Kidney (tissue), 14 donors: ENCODE results near the gene VPS9D1. TPM values are rescaled to one million over a fixed set of nuclear protein-coding genes. Genes with fewer than 3 reads are reported as not detected.
A peak's percentile ranks its signal among the peaks of the same experiment; 100 is the strongest.

ENCODE experiments used
- DNase-seq, 5 donors: peaks; one replicate each; pipeline ENCODE4 v3.0.0-alpha.2; 2013 to 2020
- FAIRE-seq: peaks from 2 replicates; lab custom pipeline; 2012; peaks lifted over from hg19 to GRCh38; lab: Jason Lieb, UNC
- H3K27ac ChIP-seq, 2 donors: one replicate each; pipeline ENCODE4 v1.7.0; 2013; ENCODE audit warnings: low read depth in 2 of 2, low read length in 2 of 2, inconsistent platforms in 1 of 2
- H3K27me3 ChIP-seq: one replicate; pipeline ENCODE4 v1.7.1; 2013; ENCODE audit warnings: low read length, inconsistent platforms; ENCODE audit not compliant: control insufficient read depth, insufficient read depth
- H3K36me3 ChIP-seq, 3 donors: one replicate each; pipeline versions ENCODE4 v1.7.0 to v1.7.1; 2013; ENCODE audit warnings: low read length in 3 of 3, control low read depth in 1 of 3, inconsistent platforms in 1 of 3; ENCODE audit not compliant: insufficient read depth in 3 of 3, control insufficient read depth in 2 of 3
- H3K4me1 ChIP-seq, 3 donors: one replicate each; pipeline versions ENCODE4 v1.7.0 to v1.7.1; 2013; ENCODE audit warnings: low read length in 3 of 3, inconsistent platforms in 1 of 3, low read depth in 1 of 3; ENCODE audit not compliant: control insufficient read depth in 2 of 3, insufficient read depth in 2 of 3
- H3K4me3 ChIP-seq, 3 donors: one replicate each; pipeline versions ENCODE4 v1.7.0 to v1.8.1; 2013; ENCODE audit warnings: low read length in 3 of 3, control low read depth in 1 of 3, inconsistent platforms in 1 of 3
- H3K9ac ChIP-seq, 3 donors: one replicate each; pipeline versions ENCODE4 v1.7.0 to v1.7.1; 2013; ENCODE audit warnings: low read length in 3 of 3, control low read depth in 1 of 3, inconsistent platforms in 1 of 3
- H3K9me3 ChIP-seq, 3 donors: one replicate each; pipeline versions ENCODE4 v1.7.0 to v1.7.1; 2013; ENCODE audit warnings: low read length in 3 of 3, control low read depth in 1 of 3, inconsistent platforms in 1 of 3; ENCODE audit not compliant: control insufficient read depth in 2 of 3, insufficient read depth in 1 of 3
- CTCF ChIP-seq: IDR thresholded peaks from 3 replicates; pipeline ENCODE4 v1.5.1; 2012; ENCODE audit warnings: mild to moderate bottlenecking, moderate library complexity, borderline replicate concordance; ENCODE audit not compliant: insufficient read depth; ENCODE audit errors: extremely low read depth
- intact Hi-C: fragments of 100-400 bp; cut with DNase I; formaldehyde crosslinking; loops from one replicate; pipeline ENCODE4 v1.11.1; 2022
- polyA plus RNA-seq: library from polyadenylated mRNA; stranded (reverse); fragments of 350-450 nt; fragmentation: Illumina TruSeq; extraction: RNeasy Lipid Tissue Mini Kit (QIAGEN cat#74804); gene quantifications from one replicate; pipeline ENCODE4 v1.2.3, GENCODE V29; 2014; ENCODE audit warnings: low read depth, low replicate concordance; ENCODE audit not compliant: insufficient read depth
- total RNA-seq: library from RNA; stranded (reverse); fragmentation: NEBNext Ultra II Directional; extraction: Animal tissue kit (Norgen Biotek cat#: 25700); gene quantifications from one replicate; pipeline ENCODE4 v1.2.1, GENCODE V29; 2021
- donor health status: control.
- donor health status: control.
- donor health status: control.
- donor health status: control.
- donor health status: control.
- donor health status: DM: yes; HTN: yes; CAD: no.
- donor health status: Normal renal cell carcinoma (clear cell type).

Gene VPS9D1
- total and polyA plus RNA-seq, 2 donors from 2014 or later: 18.3 to 24.4 TPM

- intact Hi-C loops: no loop called here
- H3K27ac ChIP-seq: peak overlapping the region; percentile 94 to 95
- no peaks in the 10 kb centered on the region for H3K9me3 ChIP-seq
- H3K4me1 ChIP-seq: peaks cover 0 to 24% (median 8%) of the 10 kb centered on the region in 3 donors
- no peak for TF ChIP-seq CTCF
- FAIRE-seq (no peak), DNase-seq (peak in 3 of 5 donors; percentile 22 to 95 (median 36))
- H3K27me3 ChIP-seq: no peaks in the 10 kb centered on the region
- H3K4me3 ChIP-seq: peak overlapping the region; percentile 30 to 78 (median 55)
- peaks cover 0 to 21% (median 9%) of the 10 kb centered on the region in 3 donors for H3K36me3 ChIP-seq
- H3K9ac ChIP-seq: peak overlapping the region in 2 of 3 donors; percentile 4 to 58
These were observed 1.9 kb upstream of the VPS9D1 start for GRCh38 chr16:89722392-89723278.

GRCh38 chr16:89721546-89722391 lies 1.1 kb upstream of the VPS9D1 start:
- H3K27ac ChIP-seq: peak overlapping the region; percentile 94 to 95
- peak overlapping the region in 2 of 3 donors; percentile 48 to 58 for H3K9ac ChIP-seq
- H3K36me3 ChIP-seq: peaks cover 0 to 14% (median 3%) of the 10 kb centered on the region in 3 donors
- no peaks in the 10 kb centered on the region for H3K9me3 ChIP-seq
- intact Hi-C loops: no loop called here
- DNase-seq (peak in 4 of 5 donors; percentile 39 to 90 (median 47)), FAIRE-seq (no peak)
- TF ChIP-seq CTCF: no peak
- H3K4me1 ChIP-seq: peaks cover 0 to 24% (median 8%) of the 10 kb centered on the region in 3 donors
- no peaks in the 10 kb centered on the region for H3K27me3 ChIP-seq
- peak overlapping the region; percentile 30 to 78 (median 55) for H3K4me3 ChIP-seq

- peak in 4 of 5 donors; percentile 59 to 86 (median 78) for DNase-seq
- intact Hi-C loops: no loop called here
- no peaks in the 10 kb centered on the region for H3K9me3 ChIP-seq
These were observed 216 bp downstream of the VPS9D1 start for GRCh38 chr16:89720551-89720812.

More at GRCh38 chr16:89720551-89720812, 216 bp downstream of the VPS9D1 start:
- FAIRE-seq: no peak
- Histone ChIP-seq H3K4me3 (peak overlapping the region; percentile 64 to 82 (median 78)), H3K4me1 (peaks cover 0 to 24% (median 8%) of the 10 kb centered on the region in 3 donors), H3K27me3 (no peaks in the 10 kb centered on the region), H3K9ac (peak overlapping the region in 2 of 3 donors; percentile 21 to 55), H3K27ac (peak overlapping the region; percentile 94 to 95), H3K36me3 (peaks cover 0 to 14% (median 3%) of the 10 kb centered on the region in 3 donors)
- no peak for TF ChIP-seq CTCF
